Activated B cell treated with CpG ODN at 0.5 μM for 24 hours (primary cell): ENCODE results near the gene HNRNPA1L2. TPM values are rescaled to one million over a fixed set of nuclear protein-coding genes. Genes with fewer than 3 reads are reported as not detected.
"Not testable (repeated sequence)": the region's sequence is repeated elsewhere in the genome, so short reads cannot be mapped to it uniquely, and the experiment has no call there.

Experiments used
- ATAC-seq: fragments of 200-7000 bp; cut with Tn5 transposase; one replicate; pipeline ENCODE4 v1.10.0; 2021; ENCODE audit warnings: low read depth, mild to moderate bottlenecking, moderate library complexity
- CTCF ChIA-PET: fragments of 350-600 bp; sonication (Branson Sonifier 250); formaldehyde crosslinking; loops from one replicate; lab custom pipeline; 2021; ENCODE audit warnings: antibody characterized with exemption; lab: Charles Lee
- POLR2A ChIA-PET: fragments of 350-600 bp; sonication (Branson Sonifier 250); formaldehyde crosslinking; loops from one replicate; lab custom pipeline; 2021; ENCODE audit warnings: antibody characterized with exemption; lab: Charles Lee
- DNase-seq: peaks from one replicate; pipeline ENCODE4 v3.0.0; 2022
- H3K27ac Mint-ChIP-seq: one replicate; pipeline ENCODE4 v1.8.0; 2020; ENCODE audit warnings: mixed read lengths
- H3K27me3 Mint-ChIP-seq: one replicate; pipeline ENCODE4 v1.8.0; 2021; ENCODE audit warnings: mixed read lengths
- H3K36me3 Mint-ChIP-seq: one replicate; pipeline ENCODE4 v1.8.0; 2021; ENCODE audit warnings: low read depth, mixed read lengths
- H3K4me1 Mint-ChIP-seq: one replicate; pipeline ENCODE4 v1.8.0; 2021; ENCODE audit warnings: mixed read lengths
- H3K4me3 Mint-ChIP-seq: one replicate; pipeline ENCODE4 v1.8.0; 2020; ENCODE audit warnings: mild to moderate bottlenecking, mixed read lengths
- H3K9me3 Mint-ChIP-seq: one replicate; pipeline ENCODE4 v1.8.0; 2020; ENCODE audit warnings: mixed read lengths
- intact Hi-C: fragments of 100-400 bp; cut with micrococcal nuclease; formaldehyde crosslinking; loops from one replicate; pipeline ENCODE4 v1.15.1; 2024
- total RNA-seq: library from RNA; stranded (reverse); gene quantifications from 2 replicates; pipeline ENCODE4 v1.2.3, GENCODE V29; 2022
- TF ChIP-seq, protein P1 (sequence below): fragments of 200-600 bp; IDR thresholded peaks from one replicate; pipeline ENCODE4 v1.8.0; 2022; ENCODE audit warnings: antibody characterized with exemption, mild to moderate bottlenecking

The HNRNPA1L2 gene
- total RNA-seq, 1 donor from 2014 or later = 16.2 TPM

DNA sequence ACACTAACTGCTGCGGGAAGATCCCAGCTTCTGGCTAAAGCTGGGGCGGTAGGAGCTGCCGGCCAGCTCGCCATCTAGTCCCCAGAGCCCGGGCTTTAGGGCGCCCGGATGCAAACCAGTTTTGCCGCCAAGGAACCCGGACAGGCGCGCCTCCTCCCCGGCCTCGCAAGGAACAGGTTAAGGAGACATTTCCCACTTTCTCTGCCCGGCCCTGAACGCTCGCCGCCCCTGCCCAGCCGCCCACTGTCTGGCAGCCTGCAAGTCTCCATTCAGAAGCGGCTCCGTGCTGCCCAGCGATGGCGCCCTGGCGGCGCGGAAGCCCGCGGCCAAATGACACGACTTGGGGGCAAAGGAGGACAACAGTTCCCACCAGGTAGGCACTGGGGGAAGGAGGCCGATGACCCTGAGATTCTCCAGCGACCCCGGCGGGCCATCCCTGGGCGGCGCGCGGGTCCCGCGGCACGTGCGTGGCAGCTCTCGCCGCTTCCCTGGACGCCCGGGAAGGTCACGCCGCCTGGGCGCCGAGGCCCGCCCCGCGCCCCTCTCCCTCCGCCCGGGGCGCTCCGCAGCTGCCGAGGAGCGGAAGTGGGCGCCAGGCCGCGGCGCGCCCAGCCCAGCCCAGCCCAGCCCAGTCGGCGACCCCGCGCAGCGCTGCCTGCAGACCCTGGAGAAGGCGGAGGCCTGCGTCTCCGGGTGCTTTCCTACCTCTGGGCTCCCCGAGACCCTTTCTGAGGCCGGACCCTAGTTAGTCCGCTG is 42.2 kb upstream of the HNRNPA1L2 start:
- Mint-ChIP-seq H3K36me3 (no peaks in the 10 kb centered on the region), H3K4me3 (peak overlapping the region; percentile 81), H3K9me3 (no peaks in the 10 kb centered on the region), H3K4me1 (peaks cover 8% of the 10 kb centered on the region), H3K27me3 (peaks cover 16% of the 10 kb centered on the region), H3K27ac (no peak overlapping the region)
- intact Hi-C loops = no loop called here
- TF ChIP-seq, protein P1, sequence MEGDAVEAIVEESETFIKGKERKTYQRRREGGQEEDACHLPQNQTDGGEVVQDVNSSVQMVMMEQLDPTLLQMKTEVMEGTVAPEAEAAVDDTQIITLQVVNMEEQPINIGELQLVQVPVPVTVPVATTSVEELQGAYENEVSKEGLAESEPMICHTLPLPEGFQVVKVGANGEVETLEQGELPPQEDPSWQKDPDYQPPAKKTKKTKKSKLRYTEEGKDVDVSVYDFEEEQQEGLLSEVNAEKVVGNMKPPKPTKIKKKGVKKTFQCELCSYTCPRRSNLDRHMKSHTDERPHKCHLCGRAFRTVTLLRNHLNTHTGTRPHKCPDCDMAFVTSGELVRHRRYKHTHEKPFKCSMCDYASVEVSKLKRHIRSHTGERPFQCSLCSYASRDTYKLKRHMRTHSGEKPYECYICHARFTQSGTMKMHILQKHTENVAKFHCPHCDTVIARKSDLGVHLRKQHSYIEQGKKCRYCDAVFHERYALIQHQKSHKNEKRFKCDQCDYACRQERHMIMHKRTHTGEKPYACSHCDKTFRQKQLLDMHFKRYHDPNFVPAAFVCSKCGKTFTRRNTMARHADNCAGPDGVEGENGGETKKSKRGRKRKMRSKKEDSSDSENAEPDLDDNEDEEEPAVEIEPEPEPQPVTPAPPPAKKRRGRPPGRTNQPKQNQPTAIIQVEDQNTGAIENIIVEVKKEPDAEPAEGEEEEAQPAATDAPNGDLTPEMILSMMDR = no peak
- ATAC-seq (peak; percentile 68), DNase-seq (peak; percentile 32)
- CTCF ChIA-PET = no interaction called here
- POLR2A ChIA-PET = interaction anchor here (1.8 kb wide), 1 partner anchor 17 kb away, joined by 6 read pairs; no protein-coding TSS in a partner anchor

DNA sequence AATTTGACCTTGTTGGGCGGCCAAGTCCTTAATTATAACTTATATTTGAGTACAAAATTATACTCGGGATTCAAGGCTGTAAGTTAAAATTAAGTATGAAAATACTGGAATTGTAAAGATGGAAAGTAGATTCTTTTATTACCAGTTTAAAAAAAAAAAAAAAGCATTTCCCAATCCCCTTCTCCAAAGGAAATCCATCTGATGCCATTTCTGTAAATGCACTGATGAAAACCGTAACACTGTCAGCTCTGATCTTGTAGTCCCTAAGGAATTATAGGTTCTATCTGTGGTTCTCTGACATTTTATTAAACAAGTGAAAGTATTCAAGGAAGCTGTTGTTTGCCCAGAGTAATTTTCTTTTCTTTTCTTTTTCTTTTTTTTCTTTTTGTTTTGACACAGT is 41.6 kb upstream of the HNRNPA1L2 start:
- DNase-seq (no peak), ATAC-seq (no peak)
- Mint-ChIP-seq H3K36me3 (no peaks in the 10 kb centered on the region), H3K4me3 (peak overlapping the region; percentile 49), H3K27ac (no peak overlapping the region), H3K27me3 (peaks cover 16% of the 10 kb centered on the region), H3K9me3 (no peaks in the 10 kb centered on the region), H3K4me1 (peaks cover 8% of the 10 kb centered on the region)
- ChIA-PET CTCF (no interaction called here), POLR2A (interaction anchor here (1.2 to 1.8 kb wide), 2 partner anchors 17 kb away, joined by 3 to 6 read pairs; no protein-coding TSS in a partner anchor)
- TF ChIP-seq, protein P1 = no peak
- intact Hi-C loops = no loop called here

DNA sequence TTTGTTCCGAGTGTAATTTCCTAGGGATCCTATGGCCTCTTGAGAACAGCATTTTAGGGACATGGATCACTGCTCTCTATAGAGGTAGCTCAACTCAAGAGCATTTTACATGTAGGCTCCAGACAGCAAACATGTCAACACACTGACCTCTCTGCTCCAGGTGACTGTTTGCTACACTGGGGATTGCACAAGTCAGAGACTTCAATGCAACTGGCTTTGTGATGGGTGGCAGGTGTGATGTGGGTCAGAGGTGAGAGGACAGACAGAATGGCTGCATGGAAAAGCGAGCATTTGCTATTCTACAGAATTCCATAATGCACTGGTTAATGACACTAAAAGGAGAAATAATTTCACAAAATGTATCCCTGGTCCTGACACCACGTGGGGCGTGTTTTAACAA is 38.9 kb upstream of the HNRNPA1L2 start:
- DNase-seq, ATAC-seq, H3K27ac Mint-ChIP-seq, intact Hi-C loops, CTCF ChIA-PET, H3K36me3 Mint-ChIP-seq, H3K4me1 Mint-ChIP-seq, POLR2A ChIA-PET, H3K9me3 Mint-ChIP-seq, H3K4me3 Mint-ChIP-seq: not testable (repeated sequence)
- H3K27me3 Mint-ChIP-seq = peaks cover 15% of the 10 kb centered on the region

DNA sequence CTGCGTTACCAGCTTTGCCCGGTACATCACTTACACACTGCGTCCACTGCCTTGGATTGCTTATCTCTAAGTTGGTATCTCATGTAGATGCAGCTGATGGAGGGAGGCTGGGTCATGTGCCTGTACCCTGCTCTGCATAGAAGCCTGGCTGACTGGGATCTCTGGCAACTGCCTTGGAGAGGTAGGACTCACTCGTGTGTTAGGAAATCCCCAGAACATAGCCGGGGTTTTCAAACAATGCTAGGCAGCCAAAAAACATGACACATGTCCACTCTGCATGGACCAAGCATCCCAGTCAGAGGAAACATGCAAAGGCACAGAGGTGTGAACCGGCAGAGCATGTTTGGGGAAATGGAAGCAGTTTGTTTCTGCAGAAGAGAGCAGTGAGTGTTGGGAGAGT is 36.1 kb upstream of the HNRNPA1L2 start:
- H3K36me3 Mint-ChIP-seq, CTCF ChIA-PET, H3K9me3 Mint-ChIP-seq, H3K27ac Mint-ChIP-seq, H3K4me1 Mint-ChIP-seq, DNase-seq, H3K4me3 Mint-ChIP-seq, ATAC-seq, intact Hi-C loops: not testable (repeated sequence)
- POLR2A ChIA-PET = interaction anchor here (0.5 kb wide), 1 partner anchor 41 kb away, joined by 3 read pairs; no protein-coding TSS in a partner anchor
- peaks cover 14% of the 10 kb centered on the region for H3K27me3 Mint-ChIP-seq

DNA sequence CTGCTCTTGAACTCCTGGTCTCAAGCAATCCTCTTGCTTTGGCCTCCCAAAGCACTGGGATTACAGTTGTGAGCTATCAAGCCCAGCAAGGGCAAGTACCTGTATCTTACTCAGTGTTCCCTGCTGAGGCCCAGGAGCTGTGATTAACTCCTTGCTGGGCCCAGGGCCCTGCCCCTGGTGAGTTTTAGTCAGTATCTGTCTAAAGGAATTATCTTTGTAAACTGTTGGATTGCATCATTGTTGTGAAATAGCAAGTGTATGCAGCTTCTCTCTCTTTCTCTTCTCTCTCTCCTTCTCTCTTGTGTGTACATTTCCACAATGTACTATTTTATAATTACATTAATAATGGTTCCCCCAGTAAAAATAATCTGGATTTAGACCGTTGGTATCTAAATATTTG is 35.4 kb upstream of the HNRNPA1L2 start:
- H3K4me1 Mint-ChIP-seq, H3K27ac Mint-ChIP-seq, H3K36me3 Mint-ChIP-seq, H3K9me3 Mint-ChIP-seq, DNase-seq, ATAC-seq, intact Hi-C loops, H3K4me3 Mint-ChIP-seq: not testable (repeated sequence)
- ChIA-PET CTCF (interaction anchor here (3.0 kb wide), 1 partner anchor 202 kb away, joined by 16 read pairs; no protein-coding TSS in a partner anchor), POLR2A (interaction anchor here (0.5 kb wide), 1 partner anchor 40 kb away, joined by 3 read pairs; no protein-coding TSS in a partner anchor)
- H3K27me3 Mint-ChIP-seq = peaks cover 18% of the 10 kb centered on the region

DNA sequence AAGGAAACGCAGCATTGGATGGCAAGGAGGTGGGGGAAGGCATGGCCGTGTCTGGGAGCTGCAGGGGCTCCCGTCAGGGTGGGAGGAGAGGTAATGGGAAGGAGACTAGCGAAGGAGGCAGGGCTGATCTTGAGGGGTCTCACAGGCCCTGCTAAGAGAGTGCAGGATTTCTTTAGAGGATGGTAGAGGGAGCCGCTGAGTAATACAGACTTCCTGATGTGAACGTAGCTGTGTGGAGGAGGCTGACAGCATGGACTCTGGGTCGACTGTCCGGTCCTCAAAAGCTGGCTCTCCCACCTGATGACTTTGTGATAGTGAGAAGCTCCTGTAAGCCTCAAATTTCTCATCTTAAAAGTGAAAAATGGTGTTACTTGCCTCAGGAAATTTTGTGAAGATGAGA is 34.0 kb upstream of the HNRNPA1L2 start:
- H3K4me1 Mint-ChIP-seq, intact Hi-C loops, H3K9me3 Mint-ChIP-seq, H3K27ac Mint-ChIP-seq, H3K36me3 Mint-ChIP-seq, DNase-seq, H3K4me3 Mint-ChIP-seq, ATAC-seq: not testable (repeated sequence)
- ChIA-PET POLR2A (interaction anchor here (1.2 kb wide), 1 partner anchor 44 kb away, joined by 3 read pairs; the partner anchor contains the start of gene SUGT1), CTCF (interaction anchor here (3.0 kb wide), 1 partner anchor 201 kb away, joined by 16 read pairs; no protein-coding TSS in a partner anchor)
- H3K27me3 Mint-ChIP-seq = peaks cover 20% of the 10 kb centered on the region

DNA sequence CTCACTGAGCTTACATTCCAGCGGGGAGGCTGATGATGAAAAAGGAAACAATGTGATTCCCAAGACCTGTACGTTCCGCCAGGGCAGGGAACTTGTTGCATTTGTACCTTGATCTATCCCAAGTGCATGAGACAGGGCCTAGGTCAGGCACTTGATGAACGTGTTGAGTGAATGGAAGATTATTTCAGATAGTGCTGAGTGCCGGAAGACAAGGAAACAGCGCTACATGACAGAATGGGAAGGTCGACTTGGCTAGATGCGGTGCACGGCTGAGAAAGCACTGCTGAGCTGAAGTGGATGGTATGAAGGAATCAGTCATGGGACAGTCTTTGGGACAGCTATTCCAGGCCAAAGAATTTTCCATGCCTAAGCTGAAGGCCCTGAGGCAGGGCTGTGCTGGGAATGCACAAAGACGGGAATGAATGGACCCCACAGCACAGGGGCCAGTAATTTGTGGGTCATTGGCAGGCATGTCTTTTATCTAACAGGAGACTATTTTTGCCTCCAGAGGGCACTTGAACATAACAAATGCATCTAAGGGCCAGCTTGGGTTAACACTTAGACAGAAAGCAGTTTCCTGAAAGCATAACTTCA is 33.1 kb upstream of the HNRNPA1L2 start:
- H3K27ac Mint-ChIP-seq, DNase-seq, H3K36me3 Mint-ChIP-seq, intact Hi-C loops, H3K9me3 Mint-ChIP-seq, H3K4me1 Mint-ChIP-seq, H3K4me3 Mint-ChIP-seq: not testable (repeated sequence)
- POLR2A ChIA-PET = interaction anchor here (1.2 kb wide), 1 partner anchor 43 kb away, joined by 3 read pairs; the partner anchor contains the start of gene SUGT1
- CTCF ChIA-PET = interaction anchor here (1.4 to 3.0 kb wide), 2 partner anchors 200 to 359 kb away, joined by 7 to 16 read pairs; no protein-coding TSS in a partner anchor
- ATAC-seq = peak; percentile 49
- peaks cover 20% of the 10 kb centered on the region for H3K27me3 Mint-ChIP-seq

DNA sequence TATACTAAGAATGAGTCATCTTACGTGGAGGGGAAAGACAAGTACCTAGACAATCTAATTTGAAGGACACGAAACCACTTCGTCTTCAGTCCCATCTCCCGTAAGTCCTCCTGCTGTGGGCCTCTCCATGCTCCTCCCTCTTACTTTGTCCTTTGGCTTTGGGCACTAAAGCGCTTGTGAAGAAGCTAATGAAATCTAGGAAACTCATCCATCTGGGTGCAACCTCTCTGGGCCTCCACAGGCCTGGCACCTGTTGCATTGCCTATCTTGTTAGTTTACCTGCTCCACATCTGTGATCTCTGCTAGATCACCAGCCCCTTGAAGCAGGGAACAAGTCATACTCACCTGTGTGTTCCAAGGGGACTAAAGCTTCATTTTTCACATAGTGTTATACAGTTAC is 32.1 kb upstream of the HNRNPA1L2 start:
- DNase-seq, intact Hi-C loops, H3K27ac Mint-ChIP-seq, H3K4me3 Mint-ChIP-seq, H3K4me1 Mint-ChIP-seq, ATAC-seq, H3K9me3 Mint-ChIP-seq, H3K36me3 Mint-ChIP-seq: not testable (repeated sequence)
- ChIA-PET CTCF (interaction anchor here (0.8 to 0.9 kb wide), 2 partner anchors 357 to 358 kb away, joined by 3 to 5 read pairs; no protein-coding TSS in a partner anchor), POLR2A (interaction anchor here (0.7 kb wide), 1 partner anchor 155 kb away, joined by 3 read pairs; no protein-coding TSS in a partner anchor)
- peaks cover 20% of the 10 kb centered on the region for H3K27me3 Mint-ChIP-seq
